ENCODE data around the gene PIK3C2G.

GRCh38 chr12:18653465-18653864 lies 392.1 kb downstream of the PIK3C2G start:
- no peak for TF ChIP-seq CTCF (conservative IDR thresholded peaks at IDR 0.05; ENCODE audit: low read length)
- no peak for TF ChIP-seq EZH2phosphoT487 (IDR thresholded peaks at IDR 0.05; ENCODE audit: borderline replicate concordance, low read depth, low read length)
